22Rv1 (cell line): ENCODE results near the gene WASL.

Source experiments
- H3K27ac ChIP-seq: fragments of 450-650 bp; 2 replicates; pipeline ENCODE4 v1.5.1; 2017
- CTCF ChIP-seq: fragments of 450-650 bp; IDR thresholded peaks from 2 replicates; pipeline ENCODE4 v1.5.1; 2017; ENCODE audit warnings: mild to moderate bottlenecking
- ZFX ChIP-seq: fragments of 450-650 bp; IDR thresholded peaks from 2 replicates; pipeline ENCODE4 v1.6.1; 2017; ENCODE audit warnings: antibody characterized with exemption, borderline replicate concordance

WASL gene

GRCh38 chr7:123679614-123680013 lies 69.2 kb downstream of the WASL start:
- TF ChIP-seq CTCF (no peak), ZFX (no peak)
- H3K27ac ChIP-seq: no peak overlapping the region

- TF ChIP-seq CTCF (no peak), ZFX (no peak)
- no peak overlapping the region for H3K27ac ChIP-seq
Observed at GRCh38 chr7:123677061-123677715, 71.6 kb downstream of the WASL start.

GRCh38 chr7:123675181-123675473 lies 73.7 kb downstream of the WASL start:
- no peak overlapping the region for H3K27ac ChIP-seq
- TF ChIP-seq ZFX: no peak
- no peak for TF ChIP-seq CTCF

GRCh38 chr7:123674399-123675180 lies 74.2 kb downstream of the WASL start:
- TF ChIP-seq CTCF: no peak
- TF ChIP-seq ZFX: no peak
- no peak overlapping the region for H3K27ac ChIP-seq

GRCh38 chr7:123673752-123674398 lies 74.9 kb downstream of the WASL start:
- H3K27ac ChIP-seq: no peak overlapping the region
- TF ChIP-seq CTCF: no peak
- no peak for TF ChIP-seq ZFX

- TF ChIP-seq ZFX: no peak
- TF ChIP-seq CTCF: no peak
- H3K27ac ChIP-seq: no peak overlapping the region
Observed at GRCh38 chr7:123673137-123673732, 75.6 kb downstream of the WASL start.
